Panc1 (cell line): ENCODE measurements around the gene INSL4. TPM values are rescaled to one million over a fixed set of nuclear protein-coding genes. Genes with fewer than 3 reads are reported as not detected.

Experiments
- ATAC-seq: fragments of 200-7000 bp; cut with Tn5 transposase; 2 replicates; pipeline ENCODE4 v1.9.1; 2020; ENCODE audit warnings: mild to moderate bottlenecking, moderate library complexity
- BruUV-seq: library from RNA; stranded (reverse); fragments of 400-500 nt; replicated peaks from 2 replicates; lab custom pipeline; 2021; lab: Mats Ljungman, UMichigan
- CTCF ChIA-PET: fragments of 300-600 bp; sonication (Branson Sonifier 250); formaldehyde crosslinking; loops from one replicate; lab custom pipeline; 2022; ENCODE audit warnings: antibody characterized with exemption; lab: Charles Lee
- POLR2A ChIA-PET: fragments of 300-600 bp; sonication (Branson Sonifier 250); formaldehyde crosslinking; loops from one replicate; lab custom pipeline; 2022; ENCODE audit warnings: antibody characterized with exemption; lab: Charles Lee
- DNase-seq: peaks from one replicate; pipeline ENCODE4 v3.0.0-alpha.2; 2010; ENCODE audit warnings: low read depth, low spot score
- H3K27ac ChIP-seq: 2 replicates; pipeline ENCODE4 v1.5.1; 2011; ENCODE audit warnings: mild to moderate bottlenecking, low read length, inconsistent platforms
- H3K27me3 ChIP-seq: fragments of 200-500 bp; sonication (Bioruptor generic); 2 replicates; pipeline ENCODE4 v1.6.0; 2014; ENCODE audit warnings: low read length, inconsistent platforms; ENCODE audit not compliant: control insufficient read depth, insufficient read depth
- H3K36me3 ChIP-seq: fragments of 200-500 bp; sonication (Bioruptor generic); 2 replicates; pipeline ENCODE4 v1.5.1; 2014; ENCODE audit warnings: inconsistent platforms, mild to moderate bottlenecking, low read length, moderate library complexity; ENCODE audit not compliant: control insufficient read depth, insufficient read depth
- H3K4me1 ChIP-seq: 2 replicates; pipeline ENCODE4 v1.5.1; 2011; ENCODE audit warnings: inconsistent platforms, mild to moderate bottlenecking, low read length, moderate library complexity; ENCODE audit not compliant: control insufficient read depth, insufficient read depth
- H3K4me3 ChIP-seq, 2 experiments: 2 replicates each; pipeline ENCODE4 v1.5.1; 2011 to 2012; ENCODE audit warnings: low read depth in 2 of 2, low read length in 2 of 2, mild to moderate bottlenecking in 2 of 2, inconsistent platforms in 1 of 2, moderate library complexity in 1 of 2
- H3K9me3 ChIP-seq: fragments of 200-500 bp; sonication (Bioruptor generic); 2 replicates; pipeline ENCODE4 v1.5.1; 2014; ENCODE audit warnings: low read depth, mild to moderate bottlenecking, inconsistent platforms, low read length, moderate library complexity; ENCODE audit not compliant: control insufficient read depth, insufficient read depth
- POLR2AphosphoS5 ChIP-seq: IDR thresholded peaks from 2 replicates; pipeline ENCODE4 v1.6.1; 2012; ENCODE audit warnings: mild to moderate bottlenecking, low read depth, low read length, moderate library complexity
- SIN3A ChIP-seq: IDR thresholded peaks from 2 replicates; pipeline ENCODE4 v1.6.1; 2012; ENCODE audit warnings: low read depth, mild to moderate bottlenecking, low read length, moderate library complexity, borderline replicate concordance; ENCODE audit not compliant: insufficient read depth
- TCF7L2 ChIP-seq: IDR thresholded peaks from 2 replicates; pipeline ENCODE4 v1.6.1; 2011; ENCODE audit warnings: mild to moderate bottlenecking, low read depth, low read length, inconsistent platforms
- in situ Hi-C: cut with HindIII; loops from 2 replicates; pipeline ENCODE4 v1.10.0; 2016; ENCODE audit warnings: low sequenced_read_pairs, low pct_unique_long_range_greater_than_20kb
- intact Hi-C: fragments of 100-400 bp; cut with micrococcal nuclease; formaldehyde crosslinking; loops from one replicate; pipeline ENCODE4 v1.10.0; 2022; ENCODE audit not compliant: unreplicated experiment
- total RNA-seq: library from RNA; stranded (reverse); gene quantifications from one replicate; pipeline ENCODE4 v1.2.1, GENCODE V29; 2021; ENCODE audit not compliant: unreplicated experiment
- TF ChIP-seq, protein P1 (sequence below): fragments of 450-650 bp; IDR thresholded peaks from 2 replicates; pipeline ENCODE4 v1.5.1; 2017; ENCODE audit warnings: mild to moderate bottlenecking
- TF ChIP-seq, protein P2 (sequence below), 2 experiments: IDR thresholded peaks; 2 replicates each; pipeline ENCODE4 v1.6.1; 2011 to 2012; ENCODE audit warnings: low read depth in 2 of 2, control low read depth in 1 of 2, low read length in 1 of 2, mild to moderate bottlenecking in 1 of 2, moderate library complexity in 1 of 2; ENCODE audit not compliant: insufficient read depth in 1 of 2

INSL4 gene
- total RNA-seq, 1 experiment from 2014 or later = not detected

GRCh38 chr9:5185220-5185840 is 45.9 kb upstream of the INSL4 start, which contains the start of gene INSL6:
Gene INSL6 (minus strand): TSS chr9:5185639. CDS start chr9:5185602, 37 bp downstream.
- ATAC-seq (no peak), DNase-seq (no peak)
- no TSS peak for BruUV-seq
- intact Hi-C loops (loop anchor here (5.0 kb wide), 2 partner anchors 242 to 257 kb away; no protein-coding TSS in a partner anchor), in situ Hi-C loops (no loop called here)
- ChIA-PET POLR2A (no interaction called here), CTCF (interaction anchor here (1.1 kb wide), 1 partner anchor 240 kb away, joined by 3 read pairs; no protein-coding TSS in a partner anchor)
- H3K36me3 ChIP-seq = no peaks in the 10 kb centered on the region
- H3K27me3 ChIP-seq = no peaks in the 10 kb centered on the region
- no peaks in the 10 kb centered on the region for H3K4me1 ChIP-seq
- no peak for TF ChIP-seq POLR2AphosphoS5
- TF ChIP-seq, protein P1, sequence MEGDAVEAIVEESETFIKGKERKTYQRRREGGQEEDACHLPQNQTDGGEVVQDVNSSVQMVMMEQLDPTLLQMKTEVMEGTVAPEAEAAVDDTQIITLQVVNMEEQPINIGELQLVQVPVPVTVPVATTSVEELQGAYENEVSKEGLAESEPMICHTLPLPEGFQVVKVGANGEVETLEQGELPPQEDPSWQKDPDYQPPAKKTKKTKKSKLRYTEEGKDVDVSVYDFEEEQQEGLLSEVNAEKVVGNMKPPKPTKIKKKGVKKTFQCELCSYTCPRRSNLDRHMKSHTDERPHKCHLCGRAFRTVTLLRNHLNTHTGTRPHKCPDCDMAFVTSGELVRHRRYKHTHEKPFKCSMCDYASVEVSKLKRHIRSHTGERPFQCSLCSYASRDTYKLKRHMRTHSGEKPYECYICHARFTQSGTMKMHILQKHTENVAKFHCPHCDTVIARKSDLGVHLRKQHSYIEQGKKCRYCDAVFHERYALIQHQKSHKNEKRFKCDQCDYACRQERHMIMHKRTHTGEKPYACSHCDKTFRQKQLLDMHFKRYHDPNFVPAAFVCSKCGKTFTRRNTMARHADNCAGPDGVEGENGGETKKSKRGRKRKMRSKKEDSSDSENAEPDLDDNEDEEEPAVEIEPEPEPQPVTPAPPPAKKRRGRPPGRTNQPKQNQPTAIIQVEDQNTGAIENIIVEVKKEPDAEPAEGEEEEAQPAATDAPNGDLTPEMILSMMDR = no peak
- no peak for TF ChIP-seq SIN3A
- TF ChIP-seq, protein P2, sequence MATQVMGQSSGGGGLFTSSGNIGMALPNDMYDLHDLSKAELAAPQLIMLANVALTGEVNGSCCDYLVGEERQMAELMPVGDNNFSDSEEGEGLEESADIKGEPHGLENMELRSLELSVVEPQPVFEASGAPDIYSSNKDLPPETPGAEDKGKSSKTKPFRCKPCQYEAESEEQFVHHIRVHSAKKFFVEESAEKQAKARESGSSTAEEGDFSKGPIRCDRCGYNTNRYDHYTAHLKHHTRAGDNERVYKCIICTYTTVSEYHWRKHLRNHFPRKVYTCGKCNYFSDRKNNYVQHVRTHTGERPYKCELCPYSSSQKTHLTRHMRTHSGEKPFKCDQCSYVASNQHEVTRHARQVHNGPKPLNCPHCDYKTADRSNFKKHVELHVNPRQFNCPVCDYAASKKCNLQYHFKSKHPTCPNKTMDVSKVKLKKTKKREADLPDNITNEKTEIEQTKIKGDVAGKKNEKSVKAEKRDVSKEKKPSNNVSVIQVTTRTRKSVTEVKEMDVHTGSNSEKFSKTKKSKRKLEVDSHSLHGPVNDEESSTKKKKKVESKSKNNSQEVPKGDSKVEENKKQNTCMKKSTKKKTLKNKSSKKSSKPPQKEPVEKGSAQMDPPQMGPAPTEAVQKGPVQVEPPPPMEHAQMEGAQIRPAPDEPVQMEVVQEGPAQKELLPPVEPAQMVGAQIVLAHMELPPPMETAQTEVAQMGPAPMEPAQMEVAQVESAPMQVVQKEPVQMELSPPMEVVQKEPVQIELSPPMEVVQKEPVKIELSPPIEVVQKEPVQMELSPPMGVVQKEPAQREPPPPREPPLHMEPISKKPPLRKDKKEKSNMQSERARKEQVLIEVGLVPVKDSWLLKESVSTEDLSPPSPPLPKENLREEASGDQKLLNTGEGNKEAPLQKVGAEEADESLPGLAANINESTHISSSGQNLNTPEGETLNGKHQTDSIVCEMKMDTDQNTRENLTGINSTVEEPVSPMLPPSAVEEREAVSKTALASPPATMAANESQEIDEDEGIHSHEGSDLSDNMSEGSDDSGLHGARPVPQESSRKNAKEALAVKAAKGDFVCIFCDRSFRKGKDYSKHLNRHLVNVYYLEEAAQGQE (IDR thresholded peaks at IDR 0.05; ENCODE audit: insufficient read depth in 1 of 2, low read depth in 2 of 2, low read length in 1 of 2) = no peak
- no peak for TF ChIP-seq TCF7L2
- H3K27ac ChIP-seq = no peak within 1 kb of the TSS
- no peak within 1 kb of the TSS for H3K4me3 ChIP-seq
- no peaks in the 10 kb centered on the region for H3K9me3 ChIP-seq

DNA sequence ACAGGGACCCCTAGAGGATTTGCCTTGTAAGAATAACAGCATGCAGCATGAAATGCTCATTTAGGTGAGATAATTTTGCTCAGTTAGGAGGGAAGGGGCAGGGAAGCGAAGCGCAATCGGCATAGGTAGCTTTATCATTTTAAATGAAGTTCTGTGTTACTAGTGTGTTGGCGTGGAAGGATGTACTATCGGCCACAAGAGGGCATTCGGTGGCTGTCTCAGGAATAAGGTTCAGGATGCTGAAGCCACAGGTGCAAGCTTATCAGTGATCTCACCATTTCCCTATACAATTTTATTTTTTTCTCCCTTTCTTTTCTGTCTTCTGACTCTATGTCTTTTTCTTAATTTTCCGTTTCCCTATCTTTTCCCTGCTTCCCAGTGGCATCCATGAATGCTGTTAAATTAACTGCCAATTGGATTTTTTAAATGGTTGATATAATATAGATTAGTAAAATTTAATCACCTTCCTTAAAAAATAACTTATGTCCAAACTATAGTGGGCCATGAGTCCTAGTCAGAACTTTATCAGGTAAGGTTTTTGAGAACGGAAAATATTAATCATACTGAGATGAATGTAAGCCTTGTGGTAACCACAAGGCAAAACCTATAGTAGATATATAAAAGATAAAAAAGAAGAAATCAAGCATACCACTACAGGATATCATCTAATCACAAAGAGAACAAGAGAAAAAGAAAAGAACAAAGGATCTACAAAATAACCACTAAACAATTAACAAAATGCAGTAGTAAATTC is 44.6 kb upstream of the INSL4 start:
- BruUV-seq = no TSS peak
- Histone ChIP-seq H3K27me3 (no peaks in the 10 kb centered on the region), H3K36me3 (no peaks in the 10 kb centered on the region), H3K27ac (no peak overlapping the region), H3K4me3 (no peak overlapping the region), H3K4me1 (no peaks in the 10 kb centered on the region), H3K9me3 (no peaks in the 10 kb centered on the region)
- POLR2A ChIA-PET = no interaction called here
- TF ChIP-seq, protein P1 = peak; percentile 66
- TF ChIP-seq, protein P2 (IDR thresholded peaks at IDR 0.05; ENCODE audit: insufficient read depth in 1 of 2, low read depth in 2 of 2, low read length in 1 of 2) = no peak
- no peak for TF ChIP-seq POLR2AphosphoS5
- ATAC-seq (0 out of 2 replicates have a peak, but pooled peaks have one; percentile 62), DNase-seq (no peak)
- intact Hi-C loops (loop anchor here (5.0 kb wide), 2 partner anchors 241 to 256 kb away; no protein-coding TSS in a partner anchor), in situ Hi-C loops (no loop called here)
- CTCF ChIA-PET = interaction anchor here (0.5 to 1.1 kb wide), 4 partner anchors 239 to 426 kb away, joined by 3 to 10 read pairs (median 5); no protein-coding TSS in a partner anchor
